Right lobe of liver (tissue), 4 donors: ENCODE results near the gene TRAFD1.

Source experiments
- CTCF ChIP-seq, 4 donors: fragments of 200-600 bp in 3 of 4; fragments of 450-650 bp in 1 of 4; IDR thresholded peaks; one replicate each; pipeline versions ENCODE4 v1.5.1 to v1.8.0; 2016 to 2022; ENCODE audit warnings: antibody characterized with exemption in 4 of 4, mild to moderate bottlenecking in 2 of 4
- POLR2A ChIP-seq: fragments of 450-650 bp; IDR thresholded peaks from one replicate; pipeline ENCODE4 v1.6.1; 2017; ENCODE audit warnings: antibody characterized with exemption, mild to moderate bottlenecking
- donor health status: DM: no; HTN: no; CAD: no.
- donor health status: DM: no; HTN: no; CAD: no.
- donor health status: DM: no; HTN: yes; CAD: no.

- TF ChIP-seq CTCF (IDR thresholded peaks at IDR 0.05) (no peak), POLR2A (no peak)
Measured at GRCh38 chr12:112162241-112162790, 37.0 kb downstream of the TRAFD1 start.
